CD14-positive monocyte (primary cell): ENCODE results near the gene DYSF. TPM values are rescaled to one million over a fixed set of nuclear protein-coding genes. Genes with fewer than 3 reads are reported as not detected.

Experiments used
- DNase-seq, 3 donors: peaks; one replicate each; pipeline ENCODE4 v3.0.0-alpha.2; 2011 to 2022
- H2AFZ ChIP-seq: 2 replicates; pipeline ENCODE4 v1.6.0; 2012; ENCODE audit warnings: mild to moderate bottlenecking, low read depth, low read length, inconsistent platforms; ENCODE audit not compliant: insufficient read depth, poor library complexity, severe bottlenecking
- H3K27ac ChIP-seq, 2 donors: 1 replicate in 1 of 2; 2 replicates in 1 of 2; pipeline ENCODE4 v1.5.1; 2012 to 2013; ENCODE audit warnings: low read length in 2 of 2, control low read depth in 1 of 2, inconsistent platforms in 1 of 2, low read depth in 1 of 2, mild to moderate bottlenecking in 1 of 2
- H3K27me3 ChIP-seq, 2 donors: one replicate each; pipeline versions ENCODE4 v1.6.0 to v1.6.1; 2011 to 2013; ENCODE audit warnings: low read length in 2 of 2; ENCODE audit not compliant: control insufficient read depth in 2 of 2, insufficient read depth in 2 of 2
- H3K36me3 ChIP-seq, 2 donors: replicated peaks in 1 of 2; 1 replicate in 1 of 2; 2 replicates in 1 of 2; pipeline versions ENCODE4 v1.5.1 to v1.6.1; 2012 to 2013; ENCODE audit warnings: low read length in 2 of 2, control low read depth in 1 of 2, inconsistent platforms in 1 of 2, mild to moderate bottlenecking in 1 of 2; ENCODE audit not compliant: insufficient read depth in 2 of 2, control insufficient read depth in 1 of 2
- H3K4me1 ChIP-seq, 2 donors: 1 replicate in 1 of 2; 2 replicates in 1 of 2; pipeline versions ENCODE4 v1.5.1 to v1.6.1; 2012 to 2013; ENCODE audit warnings: low read length in 2 of 2, control low read depth in 1 of 2, inconsistent platforms in 1 of 2, mild to moderate bottlenecking in 1 of 2, moderate library complexity in 1 of 2; ENCODE audit not compliant: insufficient read depth in 2 of 2, control insufficient read depth in 1 of 2
- H3K4me2 ChIP-seq: replicated peaks from 2 replicates; pipeline ENCODE3; 2012; ENCODE audit warnings: low read length, moderate library complexity, mild to moderate bottlenecking; ENCODE audit not compliant: poor library complexity, severe bottlenecking; ENCODE audit errors: extremely low read depth
- H3K4me3 ChIP-seq, 3 experiments: fragments of 200-600 bp in 1 of 3; sonication (generic) in 1 of 3; replicated peaks in 1 of 3; 1 replicate in 2 of 3; 2 replicates in 1 of 3; pipeline ENCODE4 v1.5.1; 2011 to 2013; ENCODE audit warnings: low read length in 3 of 3, mild to moderate bottlenecking in 3 of 3, control low read depth in 2 of 3, low read depth in 2 of 3, inconsistent platforms in 1 of 3, moderate library complexity in 1 of 3
- H3K79me2 ChIP-seq: 2 replicates; pipeline ENCODE4 v1.6.0; 2012; ENCODE audit warnings: mild to moderate bottlenecking, control low read depth, inconsistent platforms, low read length, moderate library complexity; ENCODE audit not compliant: insufficient read depth
- H3K9ac ChIP-seq: 2 replicates; pipeline ENCODE4 v1.6.0; 2017; ENCODE audit warnings: low read length, mild to moderate bottlenecking; ENCODE audit not compliant: insufficient read depth, poor library complexity, severe bottlenecking
- H3K9me3 ChIP-seq, 2 donors: replicated peaks in 1 of 2; 1 replicate in 1 of 2; 2 replicates in 1 of 2; pipeline versions ENCODE4 v1.5.1 to v1.6.1; 2012 to 2013; ENCODE audit warnings: low read length in 2 of 2, control low read depth in 1 of 2; ENCODE audit not compliant: control insufficient read depth in 1 of 2, insufficient read depth in 1 of 2
- H4K20me1 ChIP-seq: 2 replicates; pipeline ENCODE4 v1.6.0; 2012; ENCODE audit warnings: mild to moderate bottlenecking, low read length, control low read depth, moderate library complexity; ENCODE audit not compliant: insufficient read depth
- H3K27ac Mint-ChIP-seq, 7 donors: one replicate each; pipeline ENCODE4 v1.8.0; 2020; ENCODE audit warnings: mild to moderate bottlenecking in 7 of 7, mixed read lengths in 7 of 7, moderate library complexity in 6 of 7, inconsistent platforms in 2 of 7
- H3K27me3 Mint-ChIP-seq, 3 donors: one replicate each; pipeline ENCODE4 v1.8.0; 2021 to 2022; ENCODE audit warnings: low read depth in 3 of 3, mild to moderate bottlenecking in 3 of 3, mixed read lengths in 3 of 3, moderate library complexity in 3 of 3, inconsistent platforms in 1 of 3
- H3K36me3 Mint-ChIP-seq, 2 donors: one replicate each; pipeline ENCODE4 v1.8.0; 2020; ENCODE audit warnings: mixed read lengths in 2 of 2, inconsistent platforms in 1 of 2, mild to moderate bottlenecking in 1 of 2
- H3K4me1 Mint-ChIP-seq: one replicate; pipeline ENCODE4 v1.8.0; 2020; ENCODE audit warnings: mild to moderate bottlenecking, mixed read lengths
- H3K4me3 Mint-ChIP-seq, 2 donors: one replicate each; pipeline ENCODE4 v1.8.0; 2020; ENCODE audit warnings: mild to moderate bottlenecking in 2 of 2, mixed read lengths in 2 of 2, moderate library complexity in 1 of 2
- H3K9me3 Mint-ChIP-seq, 7 donors: one replicate each; pipeline ENCODE4 v1.8.0; 2020 to 2022; ENCODE audit warnings: mixed read lengths in 7 of 7, mild to moderate bottlenecking in 6 of 7, moderate library complexity in 6 of 7, inconsistent platforms in 2 of 7
- CTCF ChIP-seq: fragments of 200-600 bp; IDR thresholded peaks from one replicate; pipeline ENCODE4 v1.8.0; 2022; ENCODE audit warnings: antibody characterized with exemption, mild to moderate bottlenecking
- WGBS: methylation state at CpG from one replicate; pipeline ENCODE4 v1.1.5; 2013; ENCODE audit warnings: missing lambda C conversion rate; ENCODE audit not compliant: insufficient coverage; 5-methylcytosine and 5-hydroxymethylcytosine counted together
- intact Hi-C, 2 donors: fragments of 100-400 bp; cut with micrococcal nuclease; formaldehyde crosslinking; loops; one replicate each; pipeline versions ENCODE4 v1.15.0 to v1.15.1; 2023
- polyA plus RNA-seq, 3 donors: library from polyadenylated mRNA; depleted of rRNA in 1 of 3; unstranded in 2 of 3; stranded (reverse) in 1 of 3; fragments of 300-500 nt in 2 of 3; fragments of >200 nt in 1 of 3; fragmentation: Illumina TruSeq in 2 of 3; gene quantifications; 1 replicate in 2 of 3; 2 replicates in 1 of 3; pipeline ENCODE4 v1.2.3, GENCODE V29; 2012 to 2021

Gene DYSF
- polyA plus RNA-seq, 3 donors = 16.1 to 72.5 (median 31.2) TPM

- Mint-ChIP-seq H3K9me3 (no peaks in the 10 kb centered on the region), H3K4me3 (no peak overlapping the region), H3K4me1 (peaks cover 31% of the 10 kb centered on the region), H3K36me3 (peaks cover 50 to 65% of the 10 kb centered on the region in 2 donors), H3K27me3 (no peaks in the 10 kb centered on the region), H3K27ac (peak overlapping the region in 3 of 7 donors; percentile 5 to 71 (median 26))
- TF ChIP-seq CTCF = no peak
- no CpG with 5 or more reads among the region's 3 CpGs for WGBS
- H3K27ac ChIP-seq = peak overlapping the region in 1 of 2 donors; percentile 37
- peaks cover 40 to 69% of the 10 kb centered on the region in 2 donors for H3K36me3 ChIP-seq
- H3K4me3 ChIP-seq = no peak overlapping the region
- H4K20me1 ChIP-seq = peaks cover 9% of the 10 kb centered on the region
- H3K27me3 ChIP-seq = no peaks in the 10 kb centered on the region
- DNase-seq = no peak
- H3K4me2 ChIP-seq = no peak overlapping the region
- intact Hi-C loops = no loop called here
- no peak overlapping the region for H3K9ac ChIP-seq
- H2AFZ ChIP-seq = no peak overlapping the region
- no peaks in the 10 kb centered on the region for H3K9me3 ChIP-seq
- peaks cover 6% of the 10 kb centered on the region for H3K79me2 ChIP-seq
- peaks cover 7 to 34% of the 10 kb centered on the region in 2 donors for H3K4me1 ChIP-seq
These were observed 29.4 kb upstream of the DYSF start for GRCh38 chr2:71423817-71424420.

- H3K27me3 Mint-ChIP-seq = no peaks in the 10 kb centered on the region
- peaks cover 31% of the 10 kb centered on the region for H3K4me1 Mint-ChIP-seq
- H3K27ac Mint-ChIP-seq = peak overlapping the region in 5 of 7 donors; percentile 5 to 31 (median 12)
- Histone ChIP-seq H3K27me3 (no peaks in the 10 kb centered on the region), H3K79me2 (peaks cover 3% of the 10 kb centered on the region), H3K4me1 (peaks cover 7 to 34% of the 10 kb centered on the region in 2 donors), H4K20me1 (peaks cover 9% of the 10 kb centered on the region), H3K36me3 (peaks cover 60 to 73% of the 10 kb centered on the region in 2 donors), H3K9ac (no peak overlapping the region), H3K4me2 (no peak overlapping the region), H3K27ac (peak overlapping the region in 1 of 2 donors; percentile 55), H2AFZ (no peak overlapping the region), H3K9me3 (no peaks in the 10 kb centered on the region), H3K4me3 (peak overlapping the region in 1 of 3 experiments; percentile 1)
- no peak for TF ChIP-seq CTCF
- intact Hi-C loops = no loop called here
- no peaks in the 10 kb centered on the region for H3K9me3 Mint-ChIP-seq
- peaks cover 59 to 75% of the 10 kb centered on the region in 2 donors for H3K36me3 Mint-ChIP-seq
- DNase-seq = peak in 2 of 3 donors; percentile 11 to 20
- H3K4me3 Mint-ChIP-seq = no peak overlapping the region
- WGBS = no CpG with 5 or more reads among the region's 2 CpGs
These were observed 26.6 kb upstream of the DYSF start for GRCh38 chr2:71426721-71427120.
